ENCODE measurements around the gene KSR2. TPM values are rescaled to one million over a fixed set of nuclear protein-coding genes. Genes with fewer than 3 reads are reported as not detected.

The KSR2 gene
- total and polyA plus RNA-seq, 10 of the 15 experiments (the other 5 are each of a cell fraction or from before 2014, with no cell fraction given): under 0.01 to 1.5 (median 0.01) TPM; not detected in 3

DNA sequence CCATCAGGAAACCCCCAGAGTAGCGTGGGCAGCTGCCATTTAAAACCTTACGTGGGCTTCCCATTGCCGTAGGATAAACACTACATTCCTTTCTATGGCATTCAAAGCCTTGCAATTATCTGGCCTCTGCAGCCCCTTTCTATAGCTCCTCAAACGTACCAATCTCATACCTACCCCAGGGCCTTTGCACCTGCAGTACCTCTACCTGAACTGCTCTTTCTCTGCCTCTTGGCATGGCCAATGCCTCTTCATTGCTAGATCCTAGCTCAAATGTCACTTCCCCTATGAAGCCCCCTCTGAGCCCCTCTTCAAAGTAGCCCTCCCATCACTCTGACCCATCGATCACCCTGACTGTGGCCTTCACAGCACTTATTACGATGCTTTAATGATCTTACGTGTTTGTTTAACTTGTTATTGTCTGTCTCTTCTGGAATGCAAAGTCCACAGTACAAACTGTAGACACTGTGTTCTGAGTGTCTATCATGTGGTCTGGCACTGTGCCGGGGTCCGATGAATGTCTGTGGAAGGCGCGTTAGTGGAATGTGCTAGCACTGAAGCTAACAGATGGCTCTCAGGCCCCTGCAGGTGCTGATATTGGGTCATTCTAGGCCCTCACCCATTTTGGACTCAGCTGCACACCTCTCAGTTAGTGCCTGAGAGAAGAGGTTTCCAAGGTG, 450.1 kb downstream of the KSR2 start:
- H2AFZ ChIP-seq (ENCODE audit: control insufficient read depth, low read depth, low read length): no peak overlapping the region
- H3K9me3 ChIP-seq (replicated peaks; ENCODE audit: control insufficient read depth, insufficient read depth, low read length): no peaks in the 10 kb centered on the region
- no peak overlapping the region for H3K9ac ChIP-seq (ENCODE audit: control insufficient read depth, insufficient read depth, low read length)
- H3K27ac ChIP-seq (ENCODE audit: control insufficient read depth, insufficient read depth): no peak overlapping the region
- no TSS peak for BruUV-seq (replicated peaks)
- SMC1A ChIA-PET (ENCODE audit: uncharacterized antibody, unreplicated experiment): no interaction called here
- H4K20me1 ChIP-seq (ENCODE audit: control insufficient read depth, insufficient read depth): no peaks in the 10 kb centered on the region
- peaks cover 0 to 3% of the 10 kb centered on the region in 2 experiments; a peak in 2 of 4 replicates for H3K27me3 ChIP-seq (replicated peaks in 1 of 2; ENCODE audit: control insufficient read depth in 2 of 2, insufficient read depth in 2 of 2, low read length in 1 of 2)
- no peak for TF ChIP-seq EP300 (IDR thresholded peaks at IDR 0.05; ENCODE audit: borderline replicate concordance in 1 of 2, control insufficient read depth in 1 of 2, low read depth in 2 of 2, low read length in 2 of 2)
- TF ChIP-seq E4F1 (IDR thresholded peaks at IDR 0.05; ENCODE audit: borderline replicate concordance, partially characterized antibody): no peak
- TF ChIP-seq EGR1 (IDR thresholded peaks at IDR 0.05; ENCODE audit: borderline replicate concordance in 1 of 2, low read depth in 2 of 2, low read length in 2 of 2): no peak
- TF ChIP-seq POLR2A (IDR thresholded peaks at IDR 0.05; ENCODE audit: low read depth, low read length): no peak
- no peak for TF ChIP-seq CEBPB (IDR thresholded peaks at IDR 0.05; ENCODE audit: borderline replicate concordance in 1 of 2, low read depth in 2 of 2, low read length in 2 of 2)
- no peak for TF ChIP-seq CHD2 (IDR thresholded peaks at IDR 0.05; ENCODE audit: borderline replicate concordance, low read depth, low read length)
- no peak for TF ChIP-seq BACH1 (IDR thresholded peaks at IDR 0.05; ENCODE audit: borderline replicate concordance)
- no peak for TF ChIP-seq NR2C2 (IDR thresholded peaks at IDR 0.05; ENCODE audit: borderline replicate concordance, control insufficient read depth, insufficient read length, low read depth)
- TF ChIP-seq YBX1 (IDR thresholded peaks at IDR 0.05): no peak
- TF ChIP-seq CBFB (IDR thresholded peaks at IDR 0.05; ENCODE audit: low read depth): no peak
- TF ChIP-seq NR2F1 (conservative IDR thresholded peaks at IDR 0.05): no peak
- TF ChIP-seq FOXM1 (IDR thresholded peaks at IDR 0.05; ENCODE audit: low read depth, low read length): no peak
- no peak for TF ChIP-seq STAT1 (conservative IDR thresholded peaks at IDR 0.05)
- no peak for TF ChIP-seq MEF2B (IDR thresholded peaks at IDR 0.05; ENCODE audit: partially characterized antibody, poor library complexity, severe bottlenecking)
- no peak for TF ChIP-seq ATF7 (IDR thresholded peaks at IDR 0.05; ENCODE audit: low read depth)
- TF ChIP-seq EZH2 (IDR thresholded peaks at IDR 0.05; ENCODE audit: borderline replicate concordance, control insufficient read depth, low read depth, low read length): no peak
- TF ChIP-seq CREM (IDR thresholded peaks at IDR 0.05; ENCODE audit: low read depth): no peak
- no peak for TF ChIP-seq TAF1 (IDR thresholded peaks at IDR 0.05; ENCODE audit: borderline replicate concordance, low read depth, low read length)
- TF ChIP-seq, protein P1, sequence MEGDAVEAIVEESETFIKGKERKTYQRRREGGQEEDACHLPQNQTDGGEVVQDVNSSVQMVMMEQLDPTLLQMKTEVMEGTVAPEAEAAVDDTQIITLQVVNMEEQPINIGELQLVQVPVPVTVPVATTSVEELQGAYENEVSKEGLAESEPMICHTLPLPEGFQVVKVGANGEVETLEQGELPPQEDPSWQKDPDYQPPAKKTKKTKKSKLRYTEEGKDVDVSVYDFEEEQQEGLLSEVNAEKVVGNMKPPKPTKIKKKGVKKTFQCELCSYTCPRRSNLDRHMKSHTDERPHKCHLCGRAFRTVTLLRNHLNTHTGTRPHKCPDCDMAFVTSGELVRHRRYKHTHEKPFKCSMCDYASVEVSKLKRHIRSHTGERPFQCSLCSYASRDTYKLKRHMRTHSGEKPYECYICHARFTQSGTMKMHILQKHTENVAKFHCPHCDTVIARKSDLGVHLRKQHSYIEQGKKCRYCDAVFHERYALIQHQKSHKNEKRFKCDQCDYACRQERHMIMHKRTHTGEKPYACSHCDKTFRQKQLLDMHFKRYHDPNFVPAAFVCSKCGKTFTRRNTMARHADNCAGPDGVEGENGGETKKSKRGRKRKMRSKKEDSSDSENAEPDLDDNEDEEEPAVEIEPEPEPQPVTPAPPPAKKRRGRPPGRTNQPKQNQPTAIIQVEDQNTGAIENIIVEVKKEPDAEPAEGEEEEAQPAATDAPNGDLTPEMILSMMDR (IDR thresholded peaks at IDR 0.05 in 2 of 3, conservative IDR thresholded peaks at IDR 0.05 in 1 of 3; ENCODE audit: control insufficient read depth in 2 of 3, extremely low read depth in 1 of 3, insufficient read depth in 1 of 3, low read depth in 3 of 3, low read length in 3 of 3): no peak
- H3K4me2 ChIP-seq (ENCODE audit: control insufficient read depth, insufficient read depth): no peak overlapping the region
- H3K36me3 ChIP-seq (ENCODE audit: control insufficient read depth in 2 of 2, insufficient read depth in 2 of 2, low read length in 1 of 2): no peaks in the 10 kb centered on the region
- CTCF ChIA-PET: no interaction called here
- intact Hi-C loops (cut with micrococcal nuclease; ENCODE audit: unreplicated experiment): no loop called here
- H3K79me2 ChIP-seq (ENCODE audit: control insufficient read depth, insufficient read depth, low read length): no peaks in the 10 kb centered on the region
- RAD21 ChIA-PET (ENCODE audit: unreplicated experiment): no interaction called here
- FAIRE-seq (no peak), DNase-seq (ENCODE audit: low read depth, low spot score) (no peak), ATAC-seq (no peak)
- no peak overlapping the region for H3K4me3 ChIP-seq
- no peaks in the 10 kb centered on the region for H3K4me1 ChIP-seq (ENCODE audit: control insufficient read depth, insufficient read depth, low read length)
- POLR2A ChIA-PET: no interaction called here
- 32% methylated on average over 11 of the region's 11 CpGs for WGBS (ENCODE audit: insufficient coverage, insufficient replicate concordance, low lambda C conversion rate, missing lambda C conversion rate)
- in situ Hi-C loops (cut with MboI): no loop called here

All from GM12878 (cell line).